NCI-H1092 (cell line): ENCODE measurements around the gene PEX7.
"Not testable (repeated sequence)": the region's sequence is repeated elsewhere in the genome, so short reads cannot be mapped to it uniquely, and the experiment has no call there.

Experiments used
- DNase-seq: peaks from one replicate; lab custom pipeline; 2025; lab: John Stamatoyannopoulos, UW

PEX7 gene

DNA sequence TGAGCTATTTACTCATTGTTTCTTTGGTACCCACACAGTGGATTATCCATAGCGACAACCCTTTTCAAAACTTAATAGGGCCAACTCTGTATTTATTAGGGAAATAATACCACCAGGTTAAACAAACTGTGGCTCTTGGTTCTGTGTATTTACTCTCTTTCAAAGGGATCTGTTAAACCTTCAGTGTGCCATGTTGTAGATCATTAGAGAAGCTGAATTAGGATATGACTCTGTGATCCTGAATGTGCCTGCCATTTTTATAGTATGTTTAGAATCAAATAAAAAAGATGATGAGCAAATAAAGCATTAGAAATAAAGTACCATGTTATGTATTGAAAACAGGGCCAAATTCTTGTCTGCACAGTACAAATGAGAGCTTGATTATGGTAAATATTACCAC, 74.7 kb downstream of the PEX7 start:
- no peak for DNase-seq

DNA sequence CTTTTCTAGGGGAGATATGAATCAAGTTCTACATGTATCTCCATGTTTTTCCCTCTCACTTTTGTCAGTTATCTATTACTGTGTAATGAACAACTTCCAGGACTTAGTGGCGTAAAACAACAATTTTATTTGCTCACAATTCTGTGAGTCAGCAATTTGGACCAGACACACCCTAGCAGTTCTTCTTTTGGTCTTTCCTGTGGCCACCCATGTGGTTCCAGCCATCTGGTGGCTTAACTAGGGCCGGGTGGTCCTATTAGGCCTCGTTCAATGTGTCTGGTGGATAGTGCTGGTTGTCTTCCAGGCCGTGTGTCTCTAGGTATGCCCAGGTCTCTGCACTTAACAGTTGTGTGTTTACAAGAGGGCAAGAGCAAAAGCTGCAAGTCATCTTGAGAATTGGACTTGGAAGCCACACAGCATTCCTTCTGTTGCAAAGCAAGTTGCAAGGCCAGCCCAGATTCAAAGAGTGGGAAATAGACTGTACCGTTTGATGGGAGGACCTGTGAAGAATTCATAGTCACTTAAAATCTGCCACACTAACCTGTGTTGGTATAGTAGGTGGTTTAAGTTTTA, 78.9 kb downstream of the PEX7 start:
- DNase-seq: no peak

DNA sequence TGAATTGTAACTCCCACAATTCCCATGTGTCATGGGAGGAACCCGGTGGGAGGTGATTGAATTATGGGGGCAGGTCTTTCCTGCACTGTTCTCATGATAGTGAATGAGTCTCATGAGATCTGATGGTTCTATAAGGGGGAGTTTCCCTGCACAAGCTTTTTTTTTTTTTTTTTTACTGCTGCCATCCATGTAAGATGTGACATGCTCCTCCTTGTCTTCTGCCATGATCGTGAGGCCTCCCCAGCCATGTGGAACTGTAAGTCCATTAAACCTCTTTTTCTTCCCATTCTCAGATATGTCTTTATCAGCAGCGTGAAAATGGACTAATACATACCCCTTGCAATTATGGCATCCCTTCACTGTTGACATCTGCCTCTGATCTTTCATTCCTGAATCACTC, 82.1 kb downstream of the PEX7 start:
- DNase-seq: not testable (repeated sequence)

DNA sequence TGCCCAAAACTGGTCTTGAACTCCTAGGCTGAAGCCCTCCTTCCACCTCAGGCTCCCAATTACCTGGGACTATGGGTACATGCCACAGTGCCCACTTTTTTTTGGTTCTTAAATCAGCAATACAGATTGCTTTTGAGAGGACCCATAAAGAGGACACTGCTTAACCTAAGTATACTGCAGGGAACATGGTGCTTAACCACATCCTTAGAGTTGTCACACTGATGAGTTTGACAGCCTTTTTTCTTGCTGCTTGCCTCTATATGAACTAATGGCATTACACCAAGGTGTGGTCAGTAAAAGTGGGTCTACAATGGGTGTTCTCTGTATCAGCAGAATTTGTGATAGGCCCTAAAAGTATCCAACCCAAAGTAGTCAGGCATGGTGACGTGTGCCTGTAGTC, 92.6 kb downstream of the PEX7 start:
- DNase-seq: no peak

DNA sequence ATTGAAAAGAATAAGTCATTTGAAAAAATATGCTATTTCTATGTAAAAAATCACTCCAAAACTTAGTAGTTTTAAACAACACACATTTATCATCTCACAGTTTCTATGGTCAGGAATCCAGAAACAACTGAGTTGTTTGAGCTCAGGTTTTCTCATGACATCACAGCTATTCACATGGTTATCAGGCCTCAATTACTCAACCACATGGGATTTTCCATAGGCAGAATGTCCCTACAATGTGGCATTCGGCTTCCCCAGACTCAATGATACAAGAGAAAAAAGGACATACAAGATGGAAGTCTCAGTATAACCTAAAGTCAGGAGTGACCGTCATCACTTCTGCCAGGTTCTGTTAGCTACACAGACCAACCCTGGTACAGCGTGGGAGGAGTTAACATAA, 96.3 kb downstream of the PEX7 start:
- no peak for DNase-seq

DNA sequence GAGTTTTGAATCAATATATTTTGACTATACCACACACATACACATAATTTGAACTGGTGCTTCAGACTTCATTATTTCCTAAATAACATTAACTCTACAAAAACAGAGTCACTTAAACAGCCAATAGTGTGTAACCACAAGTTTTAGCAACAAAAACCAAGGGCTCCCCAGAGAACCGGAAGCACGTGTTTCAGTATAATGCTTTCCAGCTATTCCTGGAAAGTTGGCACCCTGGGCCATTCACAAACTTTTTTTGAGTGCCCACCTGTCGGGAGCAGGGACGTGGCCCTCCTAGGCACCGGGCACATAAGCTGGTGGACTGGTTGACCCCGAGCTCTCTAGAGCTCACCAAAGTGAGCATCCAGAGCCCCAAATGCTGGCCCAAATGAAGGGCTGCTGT, 97.8 kb downstream of the PEX7 start:
- no peak for DNase-seq

DNA sequence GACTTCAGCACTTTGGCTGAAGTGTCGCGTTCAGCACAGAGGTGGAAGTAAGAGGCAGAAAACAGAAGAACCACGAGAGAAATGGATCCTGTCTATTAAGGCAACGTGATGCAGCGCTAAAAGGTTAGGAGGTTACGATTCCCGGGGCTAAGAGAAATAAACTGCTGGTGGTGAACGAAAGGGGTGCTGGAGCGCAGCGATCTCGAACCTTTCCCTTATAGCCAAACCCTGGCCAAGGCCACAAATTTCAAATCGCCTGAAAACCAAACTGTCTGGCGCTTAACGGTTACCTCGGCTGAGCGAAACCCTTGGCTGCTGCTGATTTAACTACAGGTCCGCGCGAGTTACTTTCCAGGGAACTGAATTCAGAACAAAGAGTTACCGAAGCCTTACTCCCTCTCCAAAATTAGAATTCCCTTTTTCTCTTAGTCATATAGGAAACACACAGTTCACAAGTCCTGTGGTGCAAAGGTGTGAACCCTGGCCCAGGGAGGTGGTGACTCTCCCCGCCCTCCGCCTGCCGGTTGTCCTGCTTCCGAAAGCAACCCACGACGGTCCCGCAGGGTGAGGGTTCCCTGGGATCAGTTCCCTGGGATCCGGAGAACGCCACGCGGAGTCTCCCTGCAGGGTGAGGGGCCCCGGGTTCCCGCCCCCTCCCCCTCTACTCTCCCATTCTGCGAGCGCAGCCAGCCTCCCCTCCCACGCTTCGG, 98.4 kb downstream of the PEX7 start:
- DNase-seq: peak; percentile 27

DNA sequence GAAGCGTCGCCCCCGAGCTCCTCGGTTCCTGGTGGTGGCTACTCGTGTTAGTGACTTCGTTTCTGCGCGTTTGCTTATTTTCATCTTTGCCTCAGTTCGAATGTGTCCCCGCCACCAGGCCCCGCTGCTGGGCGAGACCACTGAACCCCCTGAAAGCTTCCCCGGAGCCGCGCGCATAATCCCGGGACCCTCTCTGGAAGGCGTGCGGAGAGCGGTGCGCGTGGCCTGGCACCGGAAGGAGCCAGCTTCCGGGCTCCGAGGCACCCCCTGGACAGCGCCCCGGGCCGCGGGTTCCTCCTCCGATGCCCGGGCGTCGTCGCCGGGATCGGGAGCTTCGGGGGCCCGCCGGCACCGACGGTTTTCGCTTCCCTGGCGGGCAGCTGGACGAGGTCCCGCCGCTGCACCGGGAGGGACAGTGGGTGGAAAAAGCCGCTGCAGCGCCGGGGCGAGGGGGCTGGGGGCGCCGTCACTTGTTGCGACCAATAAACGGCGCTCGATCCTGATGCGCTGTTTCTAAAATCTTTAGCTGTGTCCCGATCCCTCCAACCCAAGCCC, 99.1 kb downstream of the PEX7 start:
- no peak for DNase-seq

DNA sequence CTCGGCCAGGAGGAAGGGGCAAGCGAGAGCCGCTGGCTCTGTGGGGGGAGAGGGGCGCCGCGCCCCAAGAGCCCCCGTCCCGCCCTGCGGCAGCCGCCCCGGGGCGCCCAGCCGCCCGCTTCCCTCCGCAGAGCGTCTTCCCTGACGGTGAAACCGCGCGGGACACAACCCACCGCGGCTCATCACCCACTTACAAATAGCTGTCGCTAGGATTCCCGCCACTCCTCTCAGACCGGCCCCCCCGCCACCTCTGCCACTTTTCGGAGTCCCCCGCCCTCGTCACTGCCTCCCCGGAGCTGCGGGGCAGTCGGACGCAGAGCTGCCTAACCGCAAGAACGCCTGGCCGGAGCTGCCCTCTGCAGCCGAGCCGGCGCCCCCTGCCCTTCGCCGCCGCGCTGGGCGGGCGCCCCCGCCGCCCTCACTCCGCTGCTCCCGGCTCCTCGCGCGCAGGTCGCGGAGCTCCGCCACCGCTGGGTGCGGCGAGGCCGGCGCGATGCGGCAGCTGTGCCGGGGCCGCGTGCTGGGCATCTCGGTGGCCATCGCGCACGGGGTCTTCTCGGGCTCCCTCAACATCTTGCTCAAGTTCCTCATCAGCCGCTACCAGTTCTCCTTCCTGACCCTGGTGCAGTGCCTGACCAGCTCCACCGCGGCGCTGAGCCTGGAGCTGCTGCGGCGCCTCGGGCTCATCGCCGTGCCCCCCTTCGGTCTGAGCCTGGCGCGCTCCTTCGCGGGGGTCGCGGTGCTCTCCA, 99.7 kb downstream of the PEX7 start, which contains the start of gene SLC35D3:
Gene SLC35D3, plus strand, starts transcription at position 366 of the 749 bp plus-strand sequence. Its CDS starts 128 bp downstream, at position 494.
- peak; percentile 6 for DNase-seq

DNA sequence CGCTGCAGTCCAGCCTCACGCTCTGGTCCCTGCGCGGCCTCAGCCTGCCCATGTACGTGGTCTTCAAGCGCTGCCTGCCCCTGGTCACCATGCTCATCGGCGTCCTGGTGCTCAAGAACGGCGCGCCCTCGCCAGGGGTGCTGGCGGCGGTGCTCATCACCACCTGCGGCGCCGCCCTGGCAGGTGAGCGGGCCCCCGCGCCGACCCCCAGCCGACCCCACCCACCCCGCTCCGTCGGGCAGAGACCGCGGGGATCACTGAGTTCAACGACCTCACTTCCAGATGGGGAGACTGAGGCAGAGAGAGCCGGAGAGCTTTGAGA, 100.3 kb downstream of the PEX7 start:
- peak; percentile 35 for DNase-seq

DNA sequence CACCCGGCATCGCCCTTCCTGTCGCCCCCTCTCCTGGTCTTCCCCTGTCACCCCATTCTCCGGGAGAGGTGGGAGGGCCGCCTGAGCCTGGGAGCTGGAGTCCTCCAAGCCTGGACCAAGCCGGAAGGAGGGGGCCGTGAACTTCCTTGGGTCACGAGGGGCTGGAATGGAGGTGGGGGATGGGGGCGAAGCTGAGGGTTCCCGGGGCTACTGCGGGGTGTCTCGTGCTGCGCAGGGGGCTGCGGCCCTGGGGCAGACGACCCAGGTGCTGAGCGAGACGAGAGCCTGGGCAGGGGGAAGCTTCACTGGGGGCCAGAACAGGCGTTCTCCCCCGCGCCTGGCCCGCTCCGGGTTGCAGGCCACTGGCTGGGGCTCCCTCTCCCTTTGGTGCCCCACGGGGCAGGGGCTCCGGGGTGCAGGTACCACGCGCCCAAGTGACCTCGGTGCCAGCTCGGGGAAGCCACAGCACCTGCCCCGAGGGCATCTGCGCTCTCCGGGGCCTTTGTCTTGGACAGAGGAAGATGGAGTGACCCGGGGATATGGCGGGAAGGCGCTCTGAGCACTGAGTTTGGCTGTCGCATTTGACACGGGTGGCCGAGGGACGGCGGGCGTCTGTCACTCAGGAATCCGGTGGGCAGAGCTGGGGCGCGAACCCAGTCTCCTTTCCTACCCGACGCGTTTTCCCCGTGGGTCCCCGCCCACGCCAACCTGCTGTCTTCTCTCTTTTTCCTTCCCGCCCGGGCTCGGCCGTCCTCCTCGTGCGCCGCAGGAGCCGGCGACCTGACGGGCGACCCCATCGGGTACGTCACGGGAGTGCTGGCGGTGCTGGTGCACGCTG, 100.9 kb downstream of the PEX7 start:
- DNase-seq: peak; percentile 51

DNA sequence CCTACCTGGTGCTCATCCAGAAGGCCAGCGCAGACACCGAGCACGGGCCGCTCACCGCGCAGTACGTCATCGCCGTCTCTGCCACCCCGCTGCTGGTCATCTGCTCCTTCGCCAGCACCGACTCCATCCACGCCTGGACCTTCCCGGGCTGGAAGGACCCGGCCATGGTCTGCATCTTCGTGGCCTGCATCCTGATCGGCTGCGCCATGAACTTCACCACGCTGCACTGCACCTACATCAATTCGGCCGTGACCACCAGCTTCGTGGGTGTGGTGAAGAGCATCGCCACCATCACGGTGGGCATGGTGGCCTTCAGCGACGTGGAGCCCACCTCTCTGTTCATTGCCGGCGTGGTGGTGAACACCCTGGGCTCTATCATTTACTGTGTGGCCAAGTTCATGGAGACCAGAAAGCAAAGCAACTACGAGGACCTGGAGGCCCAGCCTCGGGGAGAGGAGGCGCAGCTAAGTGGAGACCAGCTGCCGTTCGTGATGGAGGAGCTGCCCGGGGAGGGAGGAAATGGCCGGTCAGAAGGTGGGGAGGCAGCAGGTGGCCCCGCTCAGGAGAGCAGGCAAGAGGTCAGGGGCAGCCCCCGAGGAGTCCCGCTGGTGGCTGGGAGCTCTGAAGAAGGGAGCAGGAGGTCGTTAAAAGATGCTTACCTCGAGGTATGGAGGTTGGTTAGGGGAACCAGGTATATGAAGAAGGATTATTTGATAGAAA, 101.7 kb downstream of the PEX7 start:
- DNase-seq: no peak

DNA sequence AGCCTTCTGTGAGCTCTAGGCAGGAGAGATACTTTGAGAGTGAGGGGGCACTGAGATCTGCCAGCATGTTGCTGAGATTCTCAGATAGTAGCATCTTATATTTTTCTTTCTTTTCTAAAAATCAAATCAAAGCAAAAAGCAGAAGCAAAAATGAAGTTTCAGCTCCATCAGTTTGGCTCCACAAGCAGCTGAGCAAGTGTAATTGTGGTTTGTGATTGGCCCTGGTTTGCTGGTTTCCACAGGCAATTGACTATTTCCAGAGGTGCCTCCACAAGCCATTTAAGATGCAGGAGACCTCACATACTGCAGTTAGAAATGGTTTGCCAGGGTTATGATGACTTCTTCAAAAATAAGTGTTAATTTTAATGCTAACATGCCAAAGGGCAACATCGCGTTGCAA, 104.0 kb downstream of the PEX7 start:
- no peak for DNase-seq

DNA sequence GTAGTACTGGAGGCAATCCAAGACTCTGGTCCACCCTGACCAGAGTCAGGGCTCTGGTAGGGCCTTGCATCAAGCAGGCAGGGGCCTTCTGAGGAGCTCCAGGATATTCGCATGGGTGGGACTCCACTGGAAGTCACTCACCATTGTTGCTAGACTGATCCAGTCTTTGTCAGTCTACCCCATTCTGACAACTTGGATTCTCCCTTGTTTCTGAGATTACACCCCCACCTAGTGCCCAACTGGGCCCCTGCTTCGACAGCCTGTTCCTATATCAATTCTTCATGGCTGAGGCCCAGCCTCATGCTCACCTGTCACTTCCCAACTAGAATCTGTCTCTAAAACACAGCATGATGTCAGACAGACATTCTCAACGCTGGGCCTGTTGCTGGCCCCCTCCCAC, 104.9 kb downstream of the PEX7 start:
- no peak for DNase-seq

DNA sequence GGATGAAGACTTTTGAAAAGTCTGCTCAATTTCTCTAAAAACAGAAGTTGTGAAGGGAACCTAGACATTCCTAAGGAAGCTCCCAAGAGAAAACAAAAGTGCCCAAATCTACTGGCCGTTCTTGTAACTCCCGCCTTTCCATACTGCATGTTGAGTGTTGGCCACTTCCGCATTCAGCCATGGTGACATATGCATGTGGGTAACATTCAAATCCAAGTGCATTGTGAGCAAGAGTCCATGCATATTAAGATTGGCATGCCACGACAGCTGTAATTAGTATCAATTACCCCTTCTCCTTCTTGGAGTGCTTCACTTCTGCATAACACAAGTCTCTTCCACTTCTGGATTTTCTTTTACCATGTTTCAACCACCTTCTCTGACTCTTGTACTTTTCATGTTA, 108.1 kb downstream of the PEX7 start:
- no peak for DNase-seq

DNA sequence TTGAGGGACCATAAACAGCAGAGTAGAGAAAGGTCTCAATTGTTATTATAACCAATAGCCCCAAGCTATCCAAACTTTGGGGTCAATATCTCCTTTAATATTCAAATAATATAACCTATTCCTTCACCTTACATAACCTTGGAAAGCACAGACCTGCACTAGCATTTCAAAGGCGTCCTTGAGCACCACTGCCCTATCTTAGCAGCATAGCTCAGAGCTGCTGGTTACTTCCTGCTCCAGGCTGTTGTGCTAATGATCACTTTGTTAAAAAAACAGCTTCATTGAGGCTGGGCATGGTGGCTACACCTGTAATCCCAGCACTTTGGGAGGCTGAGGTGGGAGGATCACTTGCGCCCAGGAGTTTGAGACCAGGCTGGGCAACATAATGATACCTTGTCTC, 110.2 kb downstream of the PEX7 start:
- DNase-seq: no peak

DNA sequence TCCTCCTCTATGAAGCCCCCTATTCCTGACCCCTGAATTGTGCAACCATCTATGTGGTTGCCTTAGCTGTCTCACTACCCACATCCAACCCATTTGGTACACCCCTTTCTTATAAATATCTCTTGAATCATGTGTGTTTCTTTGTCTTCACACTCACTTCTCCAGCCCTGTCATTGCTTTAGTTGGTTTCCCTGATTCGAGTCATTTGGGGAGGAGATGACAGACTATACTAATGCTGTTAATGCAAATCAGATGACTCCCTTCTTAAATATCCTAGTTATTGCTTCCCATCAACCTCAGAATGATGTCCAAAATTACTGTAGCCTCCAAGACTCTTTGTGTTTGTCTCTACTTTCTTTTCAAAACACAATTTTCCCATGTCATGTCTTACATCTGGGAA, 122.7 kb downstream of the PEX7 start:
- no peak for DNase-seq

DNA sequence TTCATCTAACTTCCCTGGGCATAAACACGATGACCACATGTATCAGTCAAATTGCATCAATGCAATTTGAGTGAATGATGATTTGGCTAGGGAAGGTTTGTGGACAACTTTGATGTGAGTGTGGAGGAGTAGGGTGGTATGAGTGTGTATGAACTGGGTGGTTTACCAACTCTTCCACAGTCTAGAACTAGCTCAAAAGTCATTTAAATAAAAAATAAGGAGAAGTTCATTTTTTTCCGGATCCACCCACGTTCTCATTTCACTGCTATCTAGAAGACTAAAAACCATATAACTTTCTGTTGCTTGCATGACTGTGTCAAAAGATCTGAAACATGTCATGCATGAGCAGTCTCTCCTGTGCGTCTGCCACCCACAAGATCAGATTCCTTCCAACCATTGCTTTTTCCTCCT, 123.3 kb downstream of the PEX7 start:
- no peak for DNase-seq

DNA sequence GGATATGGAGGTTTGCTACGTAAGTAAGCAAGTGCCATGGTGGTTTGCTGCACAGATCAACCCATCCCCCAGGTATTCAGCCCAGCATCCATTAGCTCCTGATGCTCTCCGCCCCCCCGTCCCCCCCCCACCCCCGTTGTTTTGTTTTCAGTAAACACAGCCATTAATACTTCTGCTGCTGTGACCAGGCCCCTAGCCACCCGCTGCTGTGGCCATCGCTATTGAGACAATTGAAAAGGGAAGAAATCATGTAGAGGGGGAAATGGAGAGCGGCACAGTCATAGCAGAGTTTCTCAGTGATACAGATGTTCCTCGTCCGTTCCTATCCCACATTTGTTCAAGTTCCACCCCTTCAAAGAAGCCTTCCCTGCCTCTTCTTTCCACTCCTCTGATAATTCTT, 124.6 kb downstream of the PEX7 start:
- no peak for DNase-seq

DNA sequence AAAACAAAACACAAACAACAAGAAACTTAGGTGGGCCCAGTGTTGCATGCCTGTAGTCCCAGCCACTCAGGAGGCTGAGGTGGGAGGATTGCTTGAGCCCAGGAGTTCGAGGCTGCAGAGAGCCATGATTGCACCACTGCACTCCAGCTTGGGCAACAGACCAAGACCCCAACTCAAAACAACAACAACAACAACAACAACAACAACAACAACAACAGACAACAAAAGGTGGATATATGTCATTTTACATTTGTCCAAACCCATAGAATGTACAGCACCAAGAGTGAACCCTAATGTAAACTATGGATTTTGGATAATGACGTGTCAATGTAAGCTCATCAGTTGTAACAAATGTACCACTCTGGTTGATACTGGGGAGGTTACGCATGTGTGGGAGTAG, 127.6 kb downstream of the PEX7 start:
- not testable (repeated sequence) for DNase-seq

DNA sequence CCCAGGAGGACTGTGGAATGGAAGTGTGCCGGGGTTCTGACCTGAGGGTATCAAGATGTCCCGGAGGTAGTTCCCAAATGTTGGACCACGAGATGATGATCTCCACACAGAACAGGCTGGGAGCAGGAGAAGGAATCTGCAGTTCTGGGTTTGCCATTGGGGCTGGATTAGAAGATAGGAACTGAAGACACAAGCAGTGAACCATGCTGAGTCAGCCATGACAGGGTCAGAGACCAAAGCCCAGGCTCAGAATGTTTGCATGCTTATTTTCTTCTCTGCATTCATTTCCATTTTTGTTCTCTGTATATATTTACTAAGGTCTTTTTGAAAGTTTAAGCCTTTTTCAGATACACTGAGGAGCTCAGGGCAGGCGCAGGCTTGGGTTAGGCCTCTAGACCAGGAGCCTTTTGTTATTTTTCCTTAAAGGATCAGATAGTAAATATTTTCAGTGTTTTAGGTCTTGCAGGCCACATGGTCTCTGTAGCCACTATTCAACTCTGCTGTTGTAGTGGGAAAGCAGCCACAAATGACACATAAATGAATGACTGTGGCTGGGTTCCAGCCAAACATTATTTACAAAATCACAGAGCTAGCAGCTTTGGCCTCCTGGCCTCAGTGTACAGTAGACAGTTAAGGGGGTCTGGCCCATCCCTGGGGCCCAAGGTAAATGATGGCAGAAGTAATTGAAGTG, 128.2 kb downstream of the PEX7 start:
- no peak for DNase-seq
